Neuronal stem cell (in vitro differentiated cells): Measurements from ENCODE around the gene SMC1B.

Experiments
- DNase-seq: peaks from one replicate; pipeline ENCODE4 v3.0.0-alpha.2; 2013; ENCODE audit warnings: low spot score
- H2AFZ ChIP-seq: one replicate; pipeline ENCODE4 v1.6.1; 2013; ENCODE audit warnings: mild to moderate bottlenecking, low read length, inconsistent platforms
- H2AK5ac ChIP-seq: 2 replicates; pipeline ENCODE4 v1.6.1; 2013; ENCODE audit warnings: low read depth, mild to moderate bottlenecking, inconsistent platforms, low read length, moderate library complexity, mixed read lengths
- H2BK120ac ChIP-seq: 2 replicates; pipeline ENCODE4 v1.6.1; 2013; ENCODE audit warnings: low read depth, mild to moderate bottlenecking, inconsistent platforms, low read length, moderate library complexity, mixed read lengths
- H2BK12ac ChIP-seq: one replicate; pipeline ENCODE4 v1.6.1; 2013; ENCODE audit warnings: low read length, inconsistent platforms
- H2BK15ac ChIP-seq: 2 replicates; pipeline ENCODE4 v1.6.1; 2013; ENCODE audit warnings: mild to moderate bottlenecking, low read length, inconsistent platforms, mixed read lengths
- H2BK5ac ChIP-seq: one replicate; pipeline ENCODE4 v1.6.1; 2013; ENCODE audit warnings: inconsistent platforms, mild to moderate bottlenecking, low read length, moderate library complexity
- H3K14ac ChIP-seq: one replicate; pipeline ENCODE4 v1.6.1; 2013; ENCODE audit warnings: low read length, inconsistent platforms
- H3K18ac ChIP-seq: 2 replicates; pipeline ENCODE4 v1.6.1; 2013; ENCODE audit warnings: low read length, inconsistent platforms
- H3K23ac ChIP-seq: 2 replicates; pipeline ENCODE4 v1.6.1; 2013; ENCODE audit warnings: low read depth, mild to moderate bottlenecking, mixed read lengths, low read length, inconsistent platforms; ENCODE audit not compliant: poor library complexity
- H3K27ac ChIP-seq: replicated peaks from 3 replicates; pipeline ENCODE4 v1.5.1; 2013; ENCODE audit warnings: low read length, inconsistent platforms
- H3K27me3 ChIP-seq, 3 experiments: 2 replicates each; pipeline ENCODE4 v1.6.1; 2013; ENCODE audit warnings: low read length in 3 of 3, mild to moderate bottlenecking in 2 of 3, inconsistent platforms in 1 of 3, low read depth in 1 of 3, mixed read lengths in 1 of 3, moderate library complexity in 1 of 3; ENCODE audit not compliant: control insufficient read depth in 3 of 3, insufficient read depth in 3 of 3
- H3K36me3 ChIP-seq, 2 donors: replicated peaks in 1 of 2; 2 replicates each; pipeline ENCODE4 v1.6.1; 2013; ENCODE audit warnings: low read length in 2 of 2; ENCODE audit not compliant: control insufficient read depth in 2 of 2, insufficient read depth in 2 of 2
- H3K4ac ChIP-seq: 2 replicates; pipeline ENCODE4 v1.6.1; 2013; ENCODE audit warnings: inconsistent platforms, mild to moderate bottlenecking, low read length, moderate library complexity
- H3K4me1 ChIP-seq, 2 donors: 1 replicate in 1 of 2; 2 replicates in 1 of 2; pipeline ENCODE4 v1.6.1; 2013; ENCODE audit warnings: low read length in 2 of 2, low read depth in 1 of 2; ENCODE audit not compliant: control insufficient read depth in 2 of 2, insufficient read depth in 1 of 2
- H3K4me2 ChIP-seq: one replicate; pipeline ENCODE4 v1.6.1; 2013; ENCODE audit warnings: mild to moderate bottlenecking, low read length, inconsistent platforms; ENCODE audit not compliant: insufficient read depth, poor library complexity, severe bottlenecking
- H3K4me3 ChIP-seq, 2 donors: 2 replicates each; pipeline ENCODE4 v1.5.1; 2013; ENCODE audit warnings: low read length in 2 of 2, mild to moderate bottlenecking in 2 of 2, inconsistent platforms in 1 of 2, moderate library complexity in 1 of 2
- H3K79me1 ChIP-seq: one replicate; pipeline ENCODE4 v1.6.1; 2013; ENCODE audit warnings: low read depth, mild to moderate bottlenecking, inconsistent platforms, low read length, moderate library complexity
- H3K9ac ChIP-seq: one replicate; pipeline ENCODE4 v1.6.1; 2013; ENCODE audit warnings: mild to moderate bottlenecking, low read depth, low read length, inconsistent platforms; ENCODE audit not compliant: poor library complexity
- H3K9me3 ChIP-seq, 2 donors: replicated peaks in 1 of 2; 2 replicates each; pipeline versions ENCODE3 to v1.6.1; 2013; ENCODE audit warnings: low read length in 2 of 2, mild to moderate bottlenecking in 2 of 2, inconsistent platforms in 1 of 2, low read depth in 1 of 2, mixed read lengths in 1 of 2, moderate library complexity in 1 of 2; ENCODE audit not compliant: control insufficient read depth in 2 of 2, insufficient read depth in 1 of 2
- H4K8ac ChIP-seq: one replicate; pipeline ENCODE4 v1.6.1; 2013; ENCODE audit warnings: low read depth, mild to moderate bottlenecking, inconsistent platforms, low read length, moderate library complexity
- H4K91ac ChIP-seq: one replicate; pipeline ENCODE4 v1.6.1; 2013; ENCODE audit warnings: low read length, low read depth, mild to moderate bottlenecking, inconsistent platforms; ENCODE audit not compliant: poor library complexity
- WGBS, 2 donors: extraction: QIAGEN DNeasy Blood & Tissue Kit; methylation state at CpG; one replicate each; pipeline ENCODE4 v1.1.7; 2013; ENCODE audit warnings: missing lambda C conversion rate in 2 of 2, mixed read lengths in 1 of 2; ENCODE audit not compliant: insufficient read length in 2 of 2, insufficient replicate concordance in 1 of 2; ENCODE audit errors: extremely low coverage in 2 of 2; 5-methylcytosine and 5-hydroxymethylcytosine counted together

The SMC1B gene

GRCh38 chr22:45459235-45459634, 45.8 kb upstream of the SMC1B start:
- peaks cover 0 to 21% (median 0%) of the 10 kb centered on the region in 3 experiments for H3K27me3 ChIP-seq
- H2BK5ac ChIP-seq = no peak overlapping the region
- H3K4ac ChIP-seq = no peak overlapping the region
- WGBS, 2 donors = no CpG with 5 or more reads among the region's 8 CpGs
- no peak overlapping the region for H3K9ac ChIP-seq
- DNase-seq = no peak
- peaks cover 0 to 2% of the 10 kb centered on the region in 2 donors for H3K4me1 ChIP-seq
- H4K91ac ChIP-seq = no peak overlapping the region
- H3K14ac ChIP-seq = no peak overlapping the region
- H2BK15ac ChIP-seq = no peak overlapping the region
- peaks cover 0 to 4% of the 10 kb centered on the region in 2 donors for H3K9me3 ChIP-seq
- H3K36me3 ChIP-seq = no peaks in the 10 kb centered on the region
- H3K79me1 ChIP-seq = no peaks in the 10 kb centered on the region
- no peak overlapping the region for H4K8ac ChIP-seq
- H3K23ac ChIP-seq = no peak overlapping the region
- H3K27ac ChIP-seq = no peak overlapping the region
- no peak overlapping the region for H2AK5ac ChIP-seq
- no peak overlapping the region for H3K4me3 ChIP-seq
- no peak overlapping the region for H2BK120ac ChIP-seq
- no peak overlapping the region for H2BK12ac ChIP-seq
- no peak overlapping the region for H3K4me2 ChIP-seq
- no peak overlapping the region for H2AFZ ChIP-seq
- no peak overlapping the region for H3K18ac ChIP-seq

GRCh38 chr22:45458532-45458931, 45.1 kb upstream of the SMC1B start:
- Histone ChIP-seq H3K18ac (no peak overlapping the region), H3K9ac (no peak overlapping the region), H2BK5ac (no peak overlapping the region), H3K4me2 (no peak overlapping the region), H3K27ac (no peak overlapping the region), H3K23ac (no peak overlapping the region), H3K9me3 (no peaks in the 10 kb centered on the region), H3K4me3 (no peak overlapping the region), H3K36me3 (no peaks in the 10 kb centered on the region), H3K79me1 (no peaks in the 10 kb centered on the region), H4K91ac (no peak overlapping the region), H2AK5ac (no peak overlapping the region), H4K8ac (no peak overlapping the region), H2AFZ (no peak overlapping the region), H3K27me3 (peaks cover 0 to 28% (median 0%) of the 10 kb centered on the region in 3 experiments), H2BK120ac (no peak overlapping the region), H2BK12ac (no peak overlapping the region), H3K14ac (no peak overlapping the region), H3K4me1 (peaks cover 0 to 2% of the 10 kb centered on the region in 2 donors), H2BK15ac (no peak overlapping the region), H3K4ac (no peak overlapping the region)
- WGBS, 2 donors = no CpG with 5 or more reads among the region's 13 CpGs
- no peak for DNase-seq

- Histone ChIP-seq H3K4ac (no peak overlapping the region), H3K18ac (no peak overlapping the region), H3K9me3 (no peaks in the 10 kb centered on the region), H3K79me1 (no peaks in the 10 kb centered on the region), H3K9ac (no peak overlapping the region), H2AK5ac (peak overlapping the region; percentile 49), H2BK5ac (no peak overlapping the region), H3K27me3 (peaks cover 0 to 45% (median 0%) of the 10 kb centered on the region in 3 experiments), H4K8ac (no peak overlapping the region), H2BK12ac (no peak overlapping the region), H2AFZ (no peak overlapping the region), H4K91ac (no peak overlapping the region), H2BK15ac (no peak overlapping the region), H3K14ac (no peak overlapping the region), H3K4me2 (no peak overlapping the region), H3K27ac (no peak overlapping the region), H3K4me3 (no peak overlapping the region), H3K4me1 (no peaks in the 10 kb centered on the region), H3K23ac (no peak overlapping the region), H2BK120ac (no peak overlapping the region), H3K36me3 (no peaks in the 10 kb centered on the region)
- no peak for DNase-seq
- no CpG with 5 or more reads among the region's 8 CpGs for WGBS, 2 donors
Measured at GRCh38 chr22:45456811-45457210, 43.4 kb upstream of the SMC1B start.

- Histone ChIP-seq H3K18ac (no peak overlapping the region), H2BK120ac (no peak overlapping the region), H3K36me3 (no peaks in the 10 kb centered on the region), H3K4ac (no peak overlapping the region), H3K4me1 (no peaks in the 10 kb centered on the region), H2BK12ac (no peak overlapping the region), H2AFZ (no peak overlapping the region), H3K23ac (no peak overlapping the region), H2AK5ac (no peak overlapping the region), H3K79me1 (no peaks in the 10 kb centered on the region), H3K27me3 (peaks cover 0 to 55% (median 0%) of the 10 kb centered on the region in 3 experiments), H4K91ac (no peak overlapping the region), H3K4me2 (no peak overlapping the region), H4K8ac (no peak overlapping the region), H3K27ac (no peak overlapping the region), H3K4me3 (no peak overlapping the region), H2BK5ac (no peak overlapping the region), H3K9ac (no peak overlapping the region), H2BK15ac (no peak overlapping the region), H3K14ac (no peak overlapping the region), H3K9me3 (no peaks in the 10 kb centered on the region)
- no CpG with 5 or more reads among the region's 4 CpGs for WGBS, 2 donors
- no peak for DNase-seq
Measured at GRCh38 chr22:45455621-45456020, 42.2 kb upstream of the SMC1B start.
